Nephron progenitor cell (in vitro differentiated cells): ENCODE measurements around the gene TRIM68.

ENCODE experiments used
- DNase-seq: peaks from one replicate; pipeline ENCODE4 v3.0.0; 2021
- H3K27ac Mint-ChIP-seq: 2 replicates; pipeline ENCODE4 v1.8.0; 2021; ENCODE audit warnings: mild to moderate bottlenecking, moderate library complexity, mixed read lengths
- H3K27me3 Mint-ChIP-seq: 2 replicates; pipeline ENCODE4 v1.8.0; 2021; ENCODE audit warnings: mild to moderate bottlenecking, low read depth, mixed read lengths; ENCODE audit not compliant: poor library complexity
- H3K36me3 Mint-ChIP-seq: 2 replicates; pipeline ENCODE4 v1.8.0; 2021; ENCODE audit warnings: low read depth, mixed read lengths
- H3K4me1 Mint-ChIP-seq: 2 replicates; pipeline ENCODE4 v1.8.0; 2021; ENCODE audit warnings: mixed read lengths
- H3K4me3 Mint-ChIP-seq: 2 replicates; pipeline ENCODE4 v1.8.0; 2021; ENCODE audit warnings: mild to moderate bottlenecking, moderate library complexity, mixed read lengths
- H3K9me3 Mint-ChIP-seq: 2 replicates; pipeline ENCODE4 v1.8.0; 2021; ENCODE audit warnings: mild to moderate bottlenecking, moderate library complexity, mixed read lengths
- TF ChIP-seq, protein P1 (sequence below): fragments of 200-600 bp; sonication (generic); IDR thresholded peaks from 2 replicates; pipeline ENCODE4 v1.5.0; 2021; ENCODE audit warnings: antibody characterized with exemption

Gene TRIM68

DNA sequence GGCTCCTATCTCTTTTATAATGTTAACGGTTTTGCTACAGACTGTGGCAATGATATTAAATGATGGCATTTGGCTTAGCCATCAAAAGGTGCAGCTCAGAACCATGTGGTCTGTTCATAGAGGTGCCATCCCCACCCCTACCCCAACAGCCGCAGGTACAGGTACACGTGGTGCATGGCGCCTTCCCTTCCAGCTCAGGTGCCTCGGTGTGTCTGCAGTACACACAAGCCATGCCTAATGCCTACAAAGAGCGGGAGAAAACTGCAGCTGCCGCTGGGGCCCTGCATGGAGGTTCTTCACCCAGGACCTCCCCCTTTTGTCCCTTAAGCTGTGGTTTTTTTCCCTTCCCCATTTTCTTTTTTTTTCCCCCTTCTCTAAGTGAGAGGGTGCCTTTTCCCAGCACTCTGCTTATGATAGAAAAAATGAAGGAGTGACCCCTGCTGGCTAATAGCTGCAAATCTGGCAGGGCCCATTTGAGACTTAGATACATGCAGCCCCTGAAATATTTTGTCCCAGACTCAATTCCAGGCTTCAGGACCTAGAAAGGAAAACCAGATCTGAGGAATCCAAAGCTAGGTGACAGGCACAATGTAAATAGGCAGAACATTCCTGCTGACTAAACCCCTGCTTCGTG is 56.6 kb downstream of the TRIM68 start:
- Mint-ChIP-seq H3K9me3 (peaks cover 24% of the 10 kb centered on the region), H3K27me3 (peaks cover 24% of the 10 kb centered on the region), H3K4me1 (no peaks in the 10 kb centered on the region), H3K4me3 (no peak overlapping the region), H3K27ac (no peak overlapping the region), H3K36me3 (no peaks in the 10 kb centered on the region)
- DNase-seq, result no peak
- TF ChIP-seq, protein P1, sequence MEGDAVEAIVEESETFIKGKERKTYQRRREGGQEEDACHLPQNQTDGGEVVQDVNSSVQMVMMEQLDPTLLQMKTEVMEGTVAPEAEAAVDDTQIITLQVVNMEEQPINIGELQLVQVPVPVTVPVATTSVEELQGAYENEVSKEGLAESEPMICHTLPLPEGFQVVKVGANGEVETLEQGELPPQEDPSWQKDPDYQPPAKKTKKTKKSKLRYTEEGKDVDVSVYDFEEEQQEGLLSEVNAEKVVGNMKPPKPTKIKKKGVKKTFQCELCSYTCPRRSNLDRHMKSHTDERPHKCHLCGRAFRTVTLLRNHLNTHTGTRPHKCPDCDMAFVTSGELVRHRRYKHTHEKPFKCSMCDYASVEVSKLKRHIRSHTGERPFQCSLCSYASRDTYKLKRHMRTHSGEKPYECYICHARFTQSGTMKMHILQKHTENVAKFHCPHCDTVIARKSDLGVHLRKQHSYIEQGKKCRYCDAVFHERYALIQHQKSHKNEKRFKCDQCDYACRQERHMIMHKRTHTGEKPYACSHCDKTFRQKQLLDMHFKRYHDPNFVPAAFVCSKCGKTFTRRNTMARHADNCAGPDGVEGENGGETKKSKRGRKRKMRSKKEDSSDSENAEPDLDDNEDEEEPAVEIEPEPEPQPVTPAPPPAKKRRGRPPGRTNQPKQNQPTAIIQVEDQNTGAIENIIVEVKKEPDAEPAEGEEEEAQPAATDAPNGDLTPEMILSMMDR, result no peak
